OCI-LY7 (cell line): ENCODE results near the gene HACD2. TPM values are rescaled to one million over a fixed set of nuclear protein-coding genes. Genes with fewer than 3 reads are reported as not detected.

Experiments used
- BruUV-seq: library from RNA; stranded (reverse); fragments of 400-500 nt; replicated peaks from 2 replicates; lab custom pipeline; 2021; lab: Mats Ljungman, UMichigan
- CTCF ChIA-PET: fragments of 300-600 bp; sonication (Branson Sonifier 250); formaldehyde crosslinking; loops from one replicate; lab custom pipeline; 2022; ENCODE audit warnings: antibody characterized with exemption; ENCODE audit not compliant: unreplicated experiment; lab: Charles Lee
- POLR2A ChIA-PET: fragments of 300-600 bp; sonication (Branson Sonifier 250); formaldehyde crosslinking; loops from one replicate; lab custom pipeline; 2022; ENCODE audit warnings: antibody characterized with exemption; lab: Charles Lee
- DNase-seq: peaks from one replicate; pipeline ENCODE4 v3.0.0-alpha.2; 2015; ENCODE audit warnings: low spot score
- H2AFZ ChIP-seq: fragments of 200-600 bp; sonication (generic), shearing (Covaris generic); 2 replicates; pipeline ENCODE4 v1.6.1; 2014; ENCODE audit warnings: mild to moderate bottlenecking, antibody characterized with exemption, low read length, moderate library complexity
- H3K27ac ChIP-seq: fragments of 200-600 bp; sonication (generic); 2 replicates; pipeline ENCODE4 v1.5.1; 2014; ENCODE audit warnings: mixed run types, low read depth, mild to moderate bottlenecking, moderate library complexity, low read length, inconsistent platforms; ENCODE audit not compliant: poor library complexity, severe bottlenecking
- H3K36me3 ChIP-seq: fragments of 200-600 bp; sonication (generic); 2 replicates; pipeline ENCODE4 v1.6.1; 2014; ENCODE audit warnings: mild to moderate bottlenecking, antibody characterized with exemption, low read length, moderate library complexity, mixed read lengths; ENCODE audit not compliant: insufficient read depth
- H3K4me1 ChIP-seq: fragments of 200-600 bp; sonication (generic); 2 replicates; pipeline ENCODE4 v1.5.1; 2014; ENCODE audit warnings: mild to moderate bottlenecking, low read length; ENCODE audit not compliant: insufficient read depth, poor library complexity, severe bottlenecking
- H3K4me2 ChIP-seq: fragments of 200-600 bp; sonication (generic); 2 replicates; pipeline ENCODE4 v1.6.1; 2014; ENCODE audit warnings: mild to moderate bottlenecking, low read length
- H3K4me3 ChIP-seq: fragments of 200-600 bp; sonication (generic); 2 replicates; pipeline ENCODE4 v1.5.1; 2014; ENCODE audit warnings: mild to moderate bottlenecking, low read depth, low read length; ENCODE audit not compliant: poor library complexity, severe bottlenecking
- H3K79me2 ChIP-seq: fragments of 200-600 bp; sonication (generic); 2 replicates; pipeline ENCODE4 v1.6.1; 2016; ENCODE audit warnings: low read depth, mild to moderate bottlenecking, low read length, moderate library complexity, mixed read lengths; ENCODE audit not compliant: insufficient read depth
- H3K9me2 ChIP-seq: fragments of 200-600 bp; sonication (generic); 2 replicates; pipeline ENCODE4 v1.6.1; 2016; ENCODE audit warnings: mild to moderate bottlenecking, low read length, mixed read lengths; ENCODE audit not compliant: insufficient read depth
- H3K9me3 ChIP-seq: fragments of 200-600 bp; sonication (generic); 2 replicates; pipeline ENCODE4 v1.6.1; 2014; ENCODE audit warnings: mild to moderate bottlenecking, mixed run types, low read length, mixed read lengths
- H4K20me1 ChIP-seq: fragments of 200-600 bp; sonication (generic); 2 replicates; pipeline ENCODE4 v1.6.1; 2014; ENCODE audit warnings: mild to moderate bottlenecking, antibody characterized with exemption, low read length, moderate library complexity, mixed read lengths; ENCODE audit not compliant: insufficient read depth
- CTCF ChIP-seq: fragments of 200-600 bp; sonication (generic); conservative IDR thresholded peaks from 2 replicates; pipeline ENCODE4 v1.5.1; 2014; ENCODE audit warnings: mild to moderate bottlenecking, antibody characterized with exemption, low read length, moderate library complexity, mixed read lengths
- EZH2phosphoT487 ChIP-seq: fragments of 200-600 bp; sonication (generic); IDR thresholded peaks from 2 replicates; pipeline ENCODE4 v1.6.1; 2018; ENCODE audit warnings: low read depth, borderline replicate concordance, mild to moderate bottlenecking, mixed run types, antibody characterized with exemption, low read length, moderate library complexity, mixed read lengths
- intact Hi-C: fragments of 100-400 bp; cut with micrococcal nuclease; formaldehyde crosslinking; loops from one replicate; pipeline ENCODE4 v1.10.0; 2022; ENCODE audit not compliant: unreplicated experiment
- total RNA-seq, 2 experiments: library from RNA; depleted of rRNA in 1 of 2; stranded (reverse); fragments of >200 nt in 1 of 2; shearing (Covaris generic) in 1 of 2; gene quantifications; 2 replicates each; pipeline ENCODE4 v1.2.3, GENCODE V29; 2014 to 2022

Gene HACD2
- total RNA-seq, 2 experiments from 2014 or later = 10.2 to 22.5 TPM

GRCh38 chr3:123583561-123583960, 1.3 kb downstream of the HACD2 start:
- intact Hi-C loops = loop anchor here (10.0 kb wide), 1 partner anchor 1069 kb away; the partner anchor contains the start of gene KPNA1
- no peaks in the 10 kb centered on the region; the same call in 1 of the 2 replicates for H4K20me1 ChIP-seq
- TSS peak; percentile 56 for BruUV-seq
- peaks cover 25% of the 10 kb centered on the region for H3K4me1 ChIP-seq
- H3K9me2 ChIP-seq = no peaks in the 10 kb centered on the region
- TF ChIP-seq EZH2phosphoT487 (no peak), CTCF (no peak)
- peaks cover 17% of the 10 kb centered on the region for H3K9me3 ChIP-seq
- H2AFZ ChIP-seq = peak overlapping the region; percentile 96; the same call in 1 of the 2 replicates
- peak overlapping the region; percentile 95 for H3K4me2 ChIP-seq
- ChIA-PET CTCF (no interaction called here), POLR2A (interaction anchor here (1.2 to 2.4 kb wide), 2 partner anchors 11 kb away, joined by 3 to 11 read pairs; no protein-coding TSS in a partner anchor)
- no peak for DNase-seq
- H3K36me3 ChIP-seq = peaks cover 40% of the 10 kb centered on the region
- peaks cover 33% of the 10 kb centered on the region for H3K79me2 ChIP-seq
- no peak overlapping the region for H3K27ac ChIP-seq
- peak overlapping the region; percentile 97 for H3K4me3 ChIP-seq

- H3K4me1 ChIP-seq = peaks cover 25% of the 10 kb centered on the region
- intact Hi-C loops = loop anchor here (10.0 kb wide), 1 partner anchor 1068 kb away; the partner anchor contains the start of gene KPNA1
- no peak for DNase-seq
- no peak overlapping the region for H3K4me3 ChIP-seq
- no peak overlapping the region for H2AFZ ChIP-seq
- H3K79me2 ChIP-seq = peaks cover 28% of the 10 kb centered on the region
- H3K4me2 ChIP-seq = peak overlapping the region; percentile 1; the same call in 1 of the 2 replicates
- H3K9me2 ChIP-seq = no peaks in the 10 kb centered on the region
- POLR2A ChIA-PET = interaction anchor here (0.7 to 0.8 kb wide), 2 partner anchors 8 to 19 kb away, joined by 3 read pairs; no protein-coding TSS in a partner anchor
- TF ChIP-seq CTCF = no peak
- H4K20me1 ChIP-seq = no peaks in the 10 kb centered on the region; the same call in 1 of the 2 replicates
- CTCF ChIA-PET = no interaction called here
- no peak overlapping the region for H3K27ac ChIP-seq
- peaks cover 31% of the 10 kb centered on the region for H3K36me3 ChIP-seq
- peaks cover 8% of the 10 kb centered on the region for H3K9me3 ChIP-seq
- BruUV-seq = no TSS peak
These were observed 2.5 kb downstream of the HACD2 start for GRCh38 chr3:123582315-123582714.

GRCh38 chr3:123576122-123576521, 8.7 kb downstream of the HACD2 start:
- peaks cover 18% of the 10 kb centered on the region; the same call in 1 of the 2 replicates for H3K36me3 ChIP-seq
- BruUV-seq = TSS peak; percentile 25
- no peak overlapping the region for H2AFZ ChIP-seq
- H3K9me3 ChIP-seq = no peaks in the 10 kb centered on the region
- no peak overlapping the region for H3K4me2 ChIP-seq
- H3K9me2 ChIP-seq = no peaks in the 10 kb centered on the region
- H3K4me3 ChIP-seq = no peak overlapping the region
- H3K4me1 ChIP-seq = peaks cover 10% of the 10 kb centered on the region
- intact Hi-C loops = no loop called here
- no peak for TF ChIP-seq EZH2phosphoT487
- TF ChIP-seq CTCF = no peak
- POLR2A ChIA-PET = interaction anchor here (0.7 to 2.3 kb wide), 3 partner anchors 8 to 11 kb away, joined by 3 to 8 read pairs (median 3); no protein-coding TSS in a partner anchor
- no peak overlapping the region for H3K27ac ChIP-seq
- H4K20me1 ChIP-seq = no peaks in the 10 kb centered on the region
- no peaks in the 10 kb centered on the region for H3K79me2 ChIP-seq
- no peak for DNase-seq
- CTCF ChIA-PET = no interaction called here
